GM18873 (cell line): ENCODE measurements around the gene ACAP3.

Source experiments
- ATAC-seq: cut with Tn5 transposase; IDR thresholded peaks from one replicate; pipeline ENCODE4 v1.9.1; 2021; ENCODE audit warnings: mild to moderate bottlenecking, moderate library complexity, moderate number of reproducible peaks; ENCODE audit not compliant: unreplicated experiment, low FRiP score

The ACAP3 gene

DNA sequence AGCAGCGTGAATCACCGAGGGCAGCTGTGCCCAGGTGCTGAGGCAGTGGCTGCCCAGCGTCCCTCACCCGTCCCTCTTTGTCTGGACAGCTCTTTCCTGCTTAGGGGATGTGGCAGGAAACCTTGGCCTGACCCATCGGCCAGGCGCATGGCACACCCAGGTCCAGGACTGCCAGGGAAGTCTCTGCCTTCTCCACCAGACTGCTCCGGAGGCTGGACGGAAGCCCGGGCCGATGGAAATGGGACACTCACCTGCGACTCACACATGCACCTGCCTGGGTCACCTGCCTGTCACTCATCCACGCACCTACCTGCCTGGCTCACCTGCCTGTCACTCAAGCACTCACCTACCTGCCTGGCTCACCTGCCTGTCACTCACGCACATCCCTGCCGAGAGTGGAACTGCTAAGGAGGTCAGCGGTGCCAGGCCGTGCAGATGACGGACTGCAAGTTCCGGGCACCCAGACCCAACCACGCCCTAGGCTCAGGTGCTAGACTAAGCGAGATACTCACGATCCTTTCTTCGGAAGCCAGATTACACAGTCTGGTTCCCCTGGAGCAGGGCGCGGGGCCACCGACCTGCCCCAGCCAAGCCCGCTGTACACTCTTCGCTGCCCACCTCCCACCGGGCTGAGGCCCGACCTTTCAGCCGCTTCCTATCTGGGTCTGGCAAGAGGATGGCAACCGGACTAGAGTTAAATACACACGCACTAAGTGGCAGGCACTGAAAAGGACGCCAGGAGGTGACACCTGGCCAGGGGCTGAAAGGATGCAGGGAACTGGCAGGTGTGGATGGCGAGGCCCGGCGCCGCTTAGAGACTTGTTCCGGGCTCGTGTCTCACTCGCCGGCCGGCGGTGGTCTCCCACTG lies 35.2 kb downstream of the ACAP3 start:
- peak; percentile 11 for ATAC-seq

DNA sequence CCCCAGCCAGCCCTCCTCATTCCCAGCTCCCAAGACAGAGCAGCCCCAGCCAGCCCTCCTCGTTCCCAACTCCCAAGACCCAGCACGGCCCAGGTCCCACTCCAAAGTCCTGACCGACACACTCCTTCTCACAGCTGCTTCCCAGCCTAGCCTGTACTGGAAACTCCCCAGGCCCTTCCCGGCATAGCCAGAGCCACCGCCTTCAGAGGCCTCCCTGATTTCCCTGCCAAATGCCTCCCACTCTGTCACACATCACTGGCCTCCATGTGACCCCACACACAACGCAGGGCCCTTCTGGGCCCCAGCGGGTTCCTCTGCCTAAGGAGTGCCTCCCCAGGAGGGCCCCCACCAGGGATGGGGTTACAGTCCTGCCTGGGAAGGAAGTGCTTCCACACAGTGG lies 36.9 kb downstream of the ACAP3 start:
- ATAC-seq: no peak

DNA sequence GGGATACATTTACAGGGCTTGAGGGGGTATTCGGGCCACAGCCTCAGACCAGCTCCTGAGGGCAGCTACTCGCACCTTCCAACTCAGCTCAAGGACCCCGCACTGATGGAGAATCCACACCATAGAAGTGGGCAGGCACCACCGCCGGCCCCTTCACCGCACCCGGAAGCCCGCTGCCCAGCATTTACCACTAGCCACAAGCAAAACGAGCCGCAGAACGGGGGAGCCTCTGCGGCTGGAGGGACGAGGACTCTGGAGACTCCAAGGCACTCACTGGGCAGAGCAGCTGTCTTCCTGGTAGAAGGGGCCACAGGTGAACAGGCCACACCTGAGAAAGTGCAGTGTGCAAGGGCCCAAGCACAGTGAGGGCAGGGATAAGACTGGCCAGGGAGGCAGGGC lies 39.4 kb downstream of the ACAP3 start:
- ATAC-seq: no peak

DNA sequence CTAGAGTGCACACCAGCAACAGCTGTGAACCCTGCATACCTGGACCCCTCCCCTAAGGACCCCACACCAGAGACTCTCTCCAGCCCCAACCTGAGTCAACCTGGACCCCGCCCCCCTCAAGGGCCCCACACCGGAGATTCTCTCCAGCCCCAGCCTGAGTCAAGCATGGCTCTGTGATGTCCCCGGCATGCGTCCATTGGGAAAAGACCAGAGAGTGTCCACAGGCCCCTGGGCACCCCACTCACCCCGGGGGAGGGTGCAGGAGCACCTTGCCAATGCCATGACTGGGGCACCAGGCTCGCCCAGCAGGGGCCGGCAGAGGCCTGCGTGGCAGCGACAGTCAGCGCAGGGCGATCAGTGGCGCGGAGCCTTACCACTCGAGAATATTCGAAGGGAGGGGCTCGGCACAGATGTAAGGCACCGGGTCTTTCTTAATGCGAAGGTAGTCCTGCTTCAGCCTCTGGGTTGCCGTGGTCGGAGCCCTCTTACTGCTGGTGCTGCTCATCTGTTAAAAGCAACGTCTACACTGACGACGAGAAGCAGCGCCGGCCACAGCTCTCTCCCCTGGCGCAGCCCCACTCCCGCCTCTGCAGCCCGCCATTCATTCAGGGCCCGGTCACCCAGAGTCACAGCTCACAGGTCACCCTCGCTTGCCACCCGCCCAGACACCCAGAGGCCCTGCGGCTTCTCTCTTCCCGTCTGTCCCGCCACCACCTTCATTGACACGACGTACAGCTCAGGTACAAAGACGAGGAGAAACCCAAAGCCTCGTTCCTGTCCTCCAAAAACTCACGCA lies 40.0 kb downstream of the ACAP3 start:
- ATAC-seq: no peak

DNA sequence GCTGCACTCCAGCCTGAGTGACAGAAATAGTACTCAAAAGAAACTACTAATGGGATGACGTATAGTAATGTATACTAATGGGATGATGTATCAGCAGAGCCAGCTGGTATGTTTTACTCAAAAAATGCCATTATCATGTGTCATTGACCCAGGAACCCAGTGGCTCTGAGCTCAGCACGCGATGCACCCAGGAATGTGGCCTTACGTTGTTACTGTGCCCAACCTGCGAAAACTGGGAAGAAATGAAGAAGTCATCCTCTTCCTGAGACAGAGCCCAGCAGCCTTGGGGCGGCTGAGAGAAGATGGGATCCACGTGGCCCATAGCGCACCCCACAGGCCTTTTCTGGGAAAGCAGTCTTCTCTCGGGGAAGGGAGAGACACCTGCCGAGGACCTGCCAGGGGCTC lies 42.9 kb downstream of the ACAP3 start:
- no peak for ATAC-seq

DNA sequence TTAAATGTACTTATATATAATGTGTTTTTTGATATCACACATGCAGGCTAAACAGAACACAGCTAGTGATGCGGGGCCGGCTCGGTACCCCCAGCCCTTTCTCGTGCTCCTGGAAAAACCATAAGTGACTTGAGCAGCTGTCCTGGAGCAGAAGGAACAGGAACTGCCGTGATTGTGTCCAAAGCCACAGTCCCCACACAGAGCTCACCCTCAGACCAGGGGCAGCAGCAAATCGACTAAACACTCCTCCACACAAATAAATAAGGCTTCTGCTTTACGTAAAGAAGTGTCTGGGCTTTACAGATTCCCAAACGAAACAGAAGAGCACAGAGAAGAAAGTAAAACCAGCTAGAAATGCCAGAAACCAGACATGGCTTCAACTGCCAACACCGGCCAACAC lies 43.7 kb downstream of the ACAP3 start:
- no peak for ATAC-seq

DNA sequence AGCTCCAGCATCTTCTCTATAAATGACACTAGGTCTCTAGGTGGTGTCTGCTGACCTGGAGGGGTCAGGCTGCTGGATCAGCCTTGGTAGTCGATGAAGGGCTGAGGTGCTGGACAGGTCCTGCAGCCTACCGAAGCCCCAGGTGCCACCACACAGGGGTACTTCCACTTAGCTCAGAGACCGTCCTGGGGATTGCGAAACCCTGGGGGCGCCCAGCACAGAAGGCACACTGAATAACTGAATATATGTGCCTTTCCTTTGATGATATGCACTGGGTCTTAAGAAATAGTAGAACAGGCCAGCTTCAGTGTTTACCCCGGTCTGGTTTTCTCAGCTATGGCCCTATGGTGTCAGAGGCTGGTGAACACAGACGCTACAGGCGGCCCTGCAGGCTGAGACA lies 45.0 kb downstream of the ACAP3 start:
- no peak for ATAC-seq

DNA sequence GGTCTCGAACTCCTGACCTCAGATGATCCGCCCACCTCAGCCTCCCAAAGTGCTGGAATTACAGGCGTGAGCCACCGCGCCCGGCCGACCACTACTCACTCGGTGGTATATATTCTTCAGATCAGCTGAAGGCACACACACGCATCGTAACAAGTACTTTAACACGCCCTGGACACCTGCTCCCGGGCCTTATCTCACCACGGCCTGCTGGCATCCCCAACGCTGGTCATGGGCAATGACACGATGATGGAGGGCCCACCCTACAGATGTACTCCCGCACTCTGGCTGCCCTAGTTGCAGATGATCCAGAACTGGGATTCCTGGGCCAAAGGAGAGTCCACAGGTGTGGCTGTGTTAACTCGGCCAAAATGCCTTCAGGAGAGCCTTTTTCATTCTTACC lies 45.7 kb downstream of the ACAP3 start:
- no peak for ATAC-seq

DNA sequence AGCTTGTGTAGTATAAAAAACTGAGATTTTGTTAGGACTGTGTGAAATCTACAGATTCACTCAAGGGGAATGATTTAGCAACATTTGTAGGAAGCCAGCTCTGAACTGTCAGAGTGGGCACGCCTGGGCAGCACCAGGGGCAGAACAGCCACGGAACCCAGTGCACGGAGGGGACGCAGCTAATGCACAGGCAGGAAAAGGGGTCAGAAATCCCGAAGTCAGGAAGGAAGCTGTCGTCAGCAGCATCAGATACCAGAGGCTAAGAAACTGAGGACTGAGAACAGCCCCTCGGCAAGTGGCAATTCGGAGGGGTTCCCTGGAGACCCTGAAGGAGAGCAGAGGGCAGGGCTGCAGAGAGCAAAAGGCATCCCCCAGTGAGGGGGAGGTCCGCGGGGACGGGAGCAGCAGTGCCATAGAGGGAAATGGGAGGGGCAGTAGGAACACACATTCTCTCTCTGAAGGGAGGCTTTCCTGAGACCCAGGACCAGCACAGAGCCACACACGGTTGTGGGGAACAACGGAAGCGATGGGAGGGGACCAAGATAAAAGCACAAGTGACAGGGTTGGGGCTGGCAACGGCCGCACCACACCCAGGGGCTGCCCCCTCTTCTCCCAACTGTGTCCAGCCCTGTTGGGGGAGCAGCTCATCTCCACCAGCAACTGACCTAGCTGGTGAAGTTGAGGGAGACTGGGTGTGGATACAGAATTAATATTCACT lies 46.7 kb downstream of the ACAP3 start:
- ATAC-seq: no peak

DNA sequence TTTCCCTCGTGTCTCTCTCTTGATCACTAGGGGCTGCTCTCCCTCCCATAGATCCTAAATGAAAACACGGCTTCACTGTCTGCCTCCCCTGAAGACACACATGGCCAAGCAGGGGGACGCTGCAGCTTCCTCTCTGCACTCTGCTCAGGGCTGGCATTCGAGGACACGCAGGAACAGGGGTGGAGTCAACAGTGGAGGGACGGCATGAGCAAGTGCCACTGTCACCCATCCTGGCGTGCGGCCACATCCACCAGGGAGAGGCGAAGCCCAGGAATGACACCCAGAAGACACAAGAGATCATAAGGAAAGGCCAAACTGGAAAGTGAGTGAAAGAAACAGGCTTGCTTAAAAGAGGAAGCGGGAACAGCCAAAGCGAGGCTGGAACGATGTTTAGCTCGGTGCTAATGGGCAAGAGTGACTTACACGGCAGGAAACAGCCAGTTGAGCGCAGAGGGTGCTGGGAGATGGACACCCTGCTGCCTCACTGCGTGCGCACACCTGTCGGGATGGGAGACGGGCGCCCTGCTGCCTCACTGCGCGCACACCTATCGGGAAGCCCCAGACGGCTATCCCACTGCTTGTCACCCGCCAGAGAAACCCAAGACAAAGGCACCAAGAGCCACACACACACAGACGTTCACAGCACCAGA lies 47.7 kb downstream of the ACAP3 start:
- no peak for ATAC-seq

DNA sequence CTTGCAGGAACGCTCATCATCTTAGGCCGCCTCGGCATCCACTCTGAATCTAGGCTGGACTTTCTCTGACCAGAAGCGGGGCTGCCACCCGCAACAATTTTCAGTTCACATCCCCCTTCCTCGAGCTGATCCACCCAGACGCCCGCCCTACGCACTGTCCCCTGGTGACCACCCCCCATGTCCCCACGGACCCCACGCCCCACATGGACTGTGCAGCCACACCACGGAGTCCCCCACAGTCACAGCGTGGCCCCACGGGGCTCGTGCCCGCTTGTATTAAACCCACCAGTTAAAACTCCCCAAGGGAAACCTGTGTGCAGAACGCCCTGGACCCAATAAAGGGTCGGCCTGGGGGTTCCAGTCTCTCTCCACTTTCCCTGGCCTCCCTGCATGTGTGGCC lies 48.2 kb downstream of the ACAP3 start:
- no peak for ATAC-seq

DNA sequence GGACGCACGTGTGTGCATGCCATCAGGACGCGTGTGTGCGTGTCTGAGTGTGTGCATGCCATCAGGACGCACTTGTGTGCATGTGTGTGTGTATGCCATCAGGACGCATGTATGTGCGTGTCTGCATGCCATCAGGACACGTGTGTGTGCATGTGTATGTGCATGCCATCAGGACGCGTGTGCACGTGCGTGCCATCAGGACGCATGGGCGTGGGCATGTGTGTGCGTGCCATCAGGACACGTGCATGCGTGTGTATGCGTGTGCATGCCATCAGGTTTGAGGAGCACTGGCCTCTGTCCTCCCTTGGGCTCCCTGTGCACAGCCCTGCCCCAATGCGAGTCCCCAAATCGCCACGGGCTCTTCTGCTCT lies 48.6 kb downstream of the ACAP3 start:
- no peak for ATAC-seq

DNA sequence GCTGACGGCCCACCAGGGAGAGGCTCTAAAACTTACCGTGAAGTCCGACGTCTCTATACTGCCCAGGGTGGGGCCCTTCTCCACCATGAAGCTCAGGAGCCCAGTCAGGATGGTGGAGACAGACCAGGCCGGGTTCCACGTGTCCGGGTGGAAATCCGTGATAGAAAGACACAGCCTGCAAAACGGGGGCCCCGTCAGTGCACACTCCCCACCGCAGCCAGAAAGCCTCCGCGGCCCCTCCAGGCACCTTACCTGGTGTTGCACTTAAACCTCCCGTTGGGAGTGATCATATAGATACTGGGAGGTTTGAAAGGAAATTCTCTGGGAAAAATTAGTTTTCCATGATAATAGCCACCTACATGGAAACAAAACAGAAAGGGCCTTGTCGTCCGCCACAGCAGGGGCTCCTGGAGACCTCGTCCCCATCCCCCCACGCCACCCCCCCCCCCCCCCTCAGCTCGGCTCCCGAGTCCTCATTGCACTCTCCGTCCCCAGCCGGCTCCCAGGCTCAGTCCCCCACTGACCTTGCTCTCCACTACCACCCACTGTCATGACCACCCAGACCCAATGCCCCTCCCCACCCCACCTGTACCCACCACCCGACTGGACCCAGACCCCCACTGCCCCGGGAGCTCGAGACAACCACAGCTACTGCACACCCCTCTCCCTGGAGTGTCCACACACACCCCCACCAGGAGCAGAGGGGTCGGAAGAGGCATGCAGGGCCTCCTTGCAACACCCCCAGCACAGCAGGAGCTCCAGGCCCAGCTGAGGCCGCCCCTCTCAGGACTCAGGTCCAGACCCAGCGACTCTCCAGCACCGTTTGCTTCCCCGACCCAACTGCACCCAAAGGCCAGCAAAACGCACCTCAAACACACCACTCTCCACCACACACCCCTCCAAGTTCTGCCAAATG lies 50.5 kb downstream of the ACAP3 start:
- ATAC-seq: no peak

DNA sequence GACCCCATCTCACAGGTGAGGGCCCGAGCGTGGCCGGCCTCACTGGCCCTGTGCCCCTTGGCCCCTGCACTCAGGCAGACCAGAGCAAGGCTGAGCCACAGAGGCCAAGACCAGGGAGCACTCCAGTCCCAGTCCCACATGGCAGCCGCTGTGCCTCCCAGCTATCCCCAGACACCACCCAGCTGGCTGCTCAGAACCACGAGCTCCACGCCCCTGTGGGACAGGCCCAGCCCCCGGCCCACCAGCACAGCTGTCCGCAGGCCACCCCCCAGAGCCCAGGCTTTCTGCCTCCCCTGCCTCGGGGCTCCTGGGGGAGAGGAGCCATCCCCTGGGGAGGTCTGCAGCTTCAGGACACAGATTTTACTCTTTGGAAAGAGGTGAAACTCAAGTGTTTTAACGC lies 52.1 kb downstream of the ACAP3 start:
- ATAC-seq: no peak

DNA sequence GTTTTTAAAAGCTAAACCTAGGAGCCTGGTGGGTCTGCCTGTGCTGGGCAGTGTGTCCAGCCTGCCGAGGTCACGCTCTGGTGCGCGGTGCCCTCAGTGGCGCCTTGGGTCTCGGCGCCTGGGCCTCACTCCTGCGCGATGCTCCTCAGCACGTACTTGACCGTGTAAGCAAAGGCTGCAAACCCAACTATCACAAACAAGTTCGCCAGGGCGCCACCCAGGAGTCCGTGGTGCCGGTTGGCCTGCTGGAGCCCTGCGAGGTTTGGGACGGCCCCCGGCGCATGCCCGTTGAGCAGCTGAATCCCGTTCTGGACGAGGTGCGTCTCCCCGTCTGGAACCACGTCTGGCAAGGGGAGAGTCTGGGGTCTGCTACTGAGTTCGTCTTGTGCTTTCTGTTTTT lies 52.7 kb downstream of the ACAP3 start:
- ATAC-seq: no peak

DNA sequence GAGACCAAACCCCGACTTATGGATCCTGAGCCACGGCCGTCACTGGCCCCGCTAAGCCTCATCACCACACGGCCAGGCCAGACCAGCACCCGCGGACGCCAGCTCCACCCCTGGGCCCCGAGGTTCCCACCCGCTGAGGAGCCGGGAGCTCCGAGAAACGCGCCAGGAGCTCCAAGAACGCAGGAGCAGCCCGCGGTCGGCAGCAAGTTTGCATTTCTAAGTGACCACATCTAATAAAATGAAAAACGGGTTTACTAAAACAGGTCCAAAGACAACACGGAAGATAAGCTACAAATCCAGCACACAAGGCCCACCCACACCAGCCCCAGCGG lies 53.1 kb downstream of the ACAP3 start:
- no peak for ATAC-seq

DNA sequence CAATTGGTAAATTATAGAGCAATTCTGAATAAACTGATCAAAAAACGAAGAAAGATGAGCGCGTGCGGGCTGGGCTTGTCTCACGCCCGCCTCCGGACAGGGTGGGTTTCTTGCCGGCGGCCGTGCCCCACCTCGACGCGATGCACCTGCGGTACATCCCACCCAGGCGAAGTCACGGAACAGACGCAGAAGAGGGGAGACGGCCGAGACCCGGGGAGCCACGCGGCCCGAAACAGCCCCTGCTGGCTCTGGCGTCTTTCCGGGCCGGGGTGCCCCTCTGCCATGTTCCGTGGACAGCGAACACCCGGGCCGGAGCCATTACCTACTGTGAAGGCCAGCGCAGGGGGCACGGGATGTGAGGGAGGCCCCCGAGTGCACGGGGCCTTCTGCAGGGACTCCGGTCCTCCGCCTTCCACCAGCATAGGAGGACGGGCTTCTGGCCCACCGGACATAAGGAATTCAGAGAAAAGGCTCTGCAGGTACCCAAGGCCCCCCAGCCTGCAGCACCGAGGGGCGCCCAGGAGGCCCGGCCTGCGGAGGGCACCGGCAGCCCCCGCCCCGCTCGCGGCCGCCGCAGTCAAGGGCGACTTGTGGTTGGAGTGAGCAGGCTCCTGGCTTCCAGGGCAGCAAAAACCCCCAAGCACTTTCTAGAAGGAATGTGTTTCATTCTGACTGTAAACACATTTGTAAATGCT lies 53.6 kb downstream of the ACAP3 start:
- no peak for ATAC-seq

DNA sequence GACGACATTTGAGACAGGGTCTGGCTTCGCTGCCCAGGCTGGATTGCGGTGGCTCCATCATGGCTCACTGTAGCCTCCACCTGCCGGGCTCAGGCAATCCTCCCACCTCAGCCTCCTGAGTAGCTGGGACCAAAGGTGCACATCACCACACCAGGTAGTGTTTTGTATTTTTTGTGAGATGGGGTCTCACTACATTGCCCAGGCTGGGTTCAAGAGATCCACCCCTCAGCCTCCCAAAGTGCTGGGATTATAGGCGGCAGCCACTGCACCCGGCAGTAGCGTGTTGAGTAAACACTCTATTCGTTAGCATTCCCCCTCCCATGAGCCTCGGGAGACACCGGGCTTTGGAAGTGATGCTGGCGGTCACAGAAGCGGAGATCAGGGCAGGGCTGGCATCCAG lies 54.4 kb downstream of the ACAP3 start:
- no peak for ATAC-seq

DNA sequence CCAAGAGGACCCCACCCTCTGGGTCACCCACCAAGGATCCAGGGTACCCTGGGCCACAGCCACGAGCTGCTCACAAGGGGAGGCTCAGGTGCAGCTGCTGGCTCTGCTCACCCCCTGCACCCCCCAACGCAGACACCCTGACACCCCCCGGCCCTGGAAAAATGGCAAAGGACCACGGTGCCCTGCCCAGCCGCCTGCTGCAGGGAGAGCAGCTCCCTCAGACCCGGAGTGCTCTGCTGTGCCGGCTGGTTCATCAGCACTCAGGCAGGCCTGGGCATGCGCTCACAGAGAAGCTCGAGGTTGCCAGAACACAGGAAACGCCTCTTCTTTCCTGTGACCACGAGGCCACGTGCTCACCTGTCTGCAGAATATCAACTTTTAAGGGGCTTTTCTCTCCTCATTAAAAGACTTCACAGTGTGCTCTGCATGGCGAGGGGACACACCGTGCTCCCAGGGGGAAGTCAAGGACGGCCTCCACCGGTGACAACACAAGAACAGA lies 56.9 kb downstream of the ACAP3 start:
- ATAC-seq: no peak
